PC-9 (cell line): ENCODE data around the gene JPT1.

Experiments used
- CTCF ChIP-seq: fragments of 200-600 bp; sonication (generic); conservative IDR thresholded peaks from 2 replicates; pipeline ENCODE4 v1.6.1; 2017; ENCODE audit warnings: mixed run types, antibody characterized with exemption, mild to moderate bottlenecking, moderate library complexity
- EZH2 ChIP-seq: fragments of 200-600 bp; sonication (generic); IDR thresholded peaks from 2 replicates; pipeline ENCODE4 v1.8.0; 2017; ENCODE audit warnings: antibody characterized with exemption, low read depth

- TF ChIP-seq EZH2 (no peak), CTCF (no peak)
These were observed 45.7 kb upstream of the JPT1 start for GRCh38 chr17:75199886-75200618.
